ENCODE data around the gene CAP1.

DNA sequence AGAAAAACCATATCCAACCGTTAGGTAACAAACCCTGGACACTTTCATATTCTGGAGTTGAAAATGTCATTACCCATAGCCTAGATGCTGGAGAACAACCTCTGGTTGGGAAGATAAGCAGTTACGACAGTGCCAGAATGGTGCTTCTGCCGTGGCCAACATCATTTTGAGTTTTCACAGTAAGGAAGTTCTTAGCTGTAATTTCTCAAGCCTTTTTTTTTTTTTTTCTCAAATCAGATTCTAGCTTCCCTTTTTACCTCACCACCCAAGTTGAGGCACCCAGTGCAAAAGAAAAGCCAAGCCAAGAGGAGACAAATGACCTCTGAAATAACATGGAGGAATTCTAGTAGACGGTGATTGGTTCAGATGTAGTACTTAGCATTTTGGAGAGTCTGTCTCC is 34.7 kb downstream of the CAP1 start:
- TF ChIP-seq CTCF (IDR thresholded peaks at IDR 0.05) (no peak), SIN3A (IDR thresholded peaks at IDR 0.05; ENCODE audit: borderline replicate concordance, low read depth, low read length) (no peak), RFX5 (IDR thresholded peaks at IDR 0.05; ENCODE audit: low read length) (no peak), EP300 (IDR thresholded peaks at IDR 0.05; ENCODE audit: borderline replicate concordance in 1 of 2, low read depth in 1 of 2, low read length in 1 of 2) (no peak), YY1 (IDR thresholded peaks at IDR 0.05; ENCODE audit: low read depth) (no peak), TAF1 (IDR thresholded peaks at IDR 0.05; ENCODE audit: borderline replicate concordance, low read depth, low read length) (no peak), RAD21 (IDR thresholded peaks at IDR 0.05; ENCODE audit: low read length) (no peak), JUND (IDR thresholded peaks at IDR 0.05) (no peak)
- TF ChIP-seq, protein P1, sequence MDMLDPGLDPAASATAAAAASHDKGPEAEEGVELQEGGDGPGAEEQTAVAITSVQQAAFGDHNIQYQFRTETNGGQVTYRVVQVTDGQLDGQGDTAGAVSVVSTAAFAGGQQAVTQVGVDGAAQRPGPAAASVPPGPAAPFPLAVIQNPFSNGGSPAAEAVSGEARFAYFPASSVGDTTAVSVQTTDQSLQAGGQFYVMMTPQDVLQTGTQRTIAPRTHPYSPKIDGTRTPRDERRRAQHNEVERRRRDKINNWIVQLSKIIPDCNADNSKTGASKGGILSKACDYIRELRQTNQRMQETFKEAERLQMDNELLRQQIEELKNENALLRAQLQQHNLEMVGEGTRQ (IDR thresholded peaks at IDR 0.05; ENCODE audit: borderline replicate concordance, low read depth, low read length) = no peak
- TF ChIP-seq, protein P2, sequence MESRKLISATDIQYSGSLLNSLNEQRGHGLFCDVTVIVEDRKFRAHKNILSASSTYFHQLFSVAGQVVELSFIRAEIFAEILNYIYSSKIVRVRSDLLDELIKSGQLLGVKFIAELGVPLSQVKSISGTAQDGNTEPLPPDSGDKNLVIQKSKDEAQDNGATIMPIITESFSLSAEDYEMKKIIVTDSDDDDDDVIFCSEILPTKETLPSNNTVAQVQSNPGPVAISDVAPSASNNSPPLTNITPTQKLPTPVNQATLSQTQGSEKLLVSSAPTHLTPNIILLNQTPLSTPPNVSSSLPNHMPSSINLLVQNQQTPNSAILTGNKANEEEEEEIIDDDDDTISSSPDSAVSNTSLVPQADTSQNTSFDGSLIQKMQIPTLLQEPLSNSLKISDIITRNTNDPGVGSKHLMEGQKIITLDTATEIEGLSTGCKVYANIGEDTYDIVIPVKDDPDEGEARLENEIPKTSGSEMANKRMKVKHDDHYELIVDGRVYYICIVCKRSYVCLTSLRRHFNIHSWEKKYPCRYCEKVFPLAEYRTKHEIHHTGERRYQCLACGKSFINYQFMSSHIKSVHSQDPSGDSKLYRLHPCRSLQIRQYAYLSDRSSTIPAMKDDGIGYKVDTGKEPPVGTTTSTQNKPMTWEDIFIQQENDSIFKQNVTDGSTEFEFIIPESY (IDR thresholded peaks at IDR 0.05; ENCODE audit: borderline replicate concordance, low read depth) = no peak

Data from SK-N-SH (cell line).